CD4-positive, alpha-beta T cell treated with Interleukin-15 for 1 hour (primary cell): ENCODE results near the gene DGCR2.
A peak's percentile ranks its signal among the peaks of the same experiment; 100 is the strongest.
"Not testable (repeated sequence)": the region's sequence is repeated elsewhere in the genome, so short reads cannot be mapped to it uniquely, and the experiment has no call there.

Experiments
- DNase-seq: peaks from one replicate; pipeline ENCODE4 v3.0.0-alpha.2; 2020

Gene DGCR2

DNA sequence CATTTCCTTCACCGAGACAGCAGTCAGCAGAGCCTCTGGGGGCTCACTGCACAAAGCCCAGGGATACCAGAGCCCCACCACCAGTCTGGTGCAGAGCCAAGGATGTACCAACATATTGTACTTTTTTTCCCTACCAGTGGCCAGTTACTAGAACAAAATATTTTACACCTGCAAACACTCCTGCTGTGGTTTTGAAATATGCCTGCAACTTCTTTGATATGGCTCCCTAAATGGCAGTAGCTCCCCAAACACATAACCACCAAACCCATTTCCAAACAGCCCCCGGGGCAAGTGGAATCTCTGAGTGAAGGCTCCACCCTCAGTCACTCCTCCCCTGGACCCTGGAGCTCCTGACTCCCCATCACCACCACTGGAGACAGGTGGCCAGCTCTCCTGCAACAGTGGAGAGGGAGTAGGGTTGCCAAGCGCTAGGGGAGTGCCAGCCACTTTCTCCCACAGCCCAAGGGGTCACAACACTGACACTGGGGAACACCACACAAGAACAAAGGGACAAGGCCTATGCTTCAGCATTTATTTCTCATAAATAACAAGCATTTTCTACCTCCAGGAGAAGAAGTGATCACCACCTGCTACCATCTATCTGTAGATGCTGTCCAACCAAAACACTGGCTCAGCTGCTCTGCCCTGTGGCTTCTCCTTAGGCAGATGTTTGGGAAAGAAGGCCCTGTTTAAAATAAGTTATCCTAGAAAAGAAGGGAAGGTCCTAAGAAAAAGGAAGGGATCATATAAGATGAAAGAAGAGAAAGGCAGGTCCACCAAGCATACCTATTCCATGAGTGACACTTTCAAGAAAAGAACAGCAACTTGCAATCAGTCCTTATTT is 15.1 kb downstream of the DGCR2 start:
- DNase-seq = no peak

DNA sequence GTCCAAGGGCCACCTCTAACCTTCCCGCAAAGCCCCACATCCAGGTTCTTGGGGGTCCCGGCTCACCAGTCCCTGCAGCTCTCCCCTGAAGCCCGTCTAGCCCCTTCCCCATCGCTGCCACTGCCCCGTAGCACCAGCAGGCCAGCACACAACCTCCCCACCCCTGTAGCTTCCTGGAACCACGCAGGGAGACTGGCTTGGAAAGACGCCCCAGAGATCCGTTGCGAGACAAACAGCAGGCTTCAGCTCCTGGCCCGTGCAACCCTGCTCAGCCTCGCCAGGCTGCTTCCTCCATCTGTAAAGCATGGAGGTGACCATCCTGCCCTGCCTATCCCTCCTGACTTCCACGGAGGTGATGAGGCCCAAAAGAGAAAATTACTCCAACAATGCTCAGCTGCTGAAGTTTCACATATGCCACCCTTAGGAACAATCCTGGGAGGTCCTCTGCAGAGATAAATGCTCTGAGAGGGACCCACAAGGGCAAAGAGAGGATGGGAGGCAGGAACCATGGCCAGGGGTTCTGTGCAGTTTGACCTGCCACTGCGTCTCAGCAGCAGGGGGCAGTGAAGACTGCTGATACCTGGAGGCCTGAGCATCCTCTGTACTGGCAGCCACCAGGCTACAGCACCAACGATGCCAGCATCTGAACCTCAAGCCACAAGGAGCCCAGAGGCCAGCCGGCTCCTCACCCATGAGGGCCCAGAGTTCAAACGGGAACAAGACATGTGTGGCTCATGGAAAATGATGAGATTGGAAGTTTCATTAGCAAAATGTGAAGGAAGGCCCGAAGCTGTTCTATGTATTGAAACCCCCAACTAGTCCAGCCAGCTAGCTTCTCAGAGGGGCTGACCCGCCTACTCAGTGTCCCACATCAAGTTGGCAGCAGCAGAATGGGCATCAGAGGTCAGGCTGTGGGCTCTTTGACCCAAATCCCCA is 16.1 kb downstream of the DGCR2 start:
- DNase-seq = peak; percentile 62

DNA sequence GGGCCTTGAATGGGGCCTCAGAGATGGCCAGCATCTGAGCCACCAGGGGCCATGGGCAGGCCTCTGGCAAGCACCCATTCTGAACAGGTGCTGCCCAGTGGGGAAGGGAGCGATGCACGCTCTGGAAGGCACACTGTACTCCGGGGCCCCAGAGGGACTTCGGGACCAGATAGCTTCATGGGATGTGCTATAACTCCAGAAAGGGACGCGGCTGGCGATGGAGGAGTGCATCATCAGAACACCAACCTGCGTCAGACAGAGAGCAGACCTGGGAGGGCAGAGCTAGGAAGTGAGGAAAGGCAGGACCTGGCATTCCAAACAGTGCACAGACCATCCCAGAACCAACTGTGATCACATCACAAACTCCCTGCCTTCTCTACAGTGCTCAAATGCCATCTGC is 16.8 kb downstream of the DGCR2 start:
- DNase-seq = no peak

DNA sequence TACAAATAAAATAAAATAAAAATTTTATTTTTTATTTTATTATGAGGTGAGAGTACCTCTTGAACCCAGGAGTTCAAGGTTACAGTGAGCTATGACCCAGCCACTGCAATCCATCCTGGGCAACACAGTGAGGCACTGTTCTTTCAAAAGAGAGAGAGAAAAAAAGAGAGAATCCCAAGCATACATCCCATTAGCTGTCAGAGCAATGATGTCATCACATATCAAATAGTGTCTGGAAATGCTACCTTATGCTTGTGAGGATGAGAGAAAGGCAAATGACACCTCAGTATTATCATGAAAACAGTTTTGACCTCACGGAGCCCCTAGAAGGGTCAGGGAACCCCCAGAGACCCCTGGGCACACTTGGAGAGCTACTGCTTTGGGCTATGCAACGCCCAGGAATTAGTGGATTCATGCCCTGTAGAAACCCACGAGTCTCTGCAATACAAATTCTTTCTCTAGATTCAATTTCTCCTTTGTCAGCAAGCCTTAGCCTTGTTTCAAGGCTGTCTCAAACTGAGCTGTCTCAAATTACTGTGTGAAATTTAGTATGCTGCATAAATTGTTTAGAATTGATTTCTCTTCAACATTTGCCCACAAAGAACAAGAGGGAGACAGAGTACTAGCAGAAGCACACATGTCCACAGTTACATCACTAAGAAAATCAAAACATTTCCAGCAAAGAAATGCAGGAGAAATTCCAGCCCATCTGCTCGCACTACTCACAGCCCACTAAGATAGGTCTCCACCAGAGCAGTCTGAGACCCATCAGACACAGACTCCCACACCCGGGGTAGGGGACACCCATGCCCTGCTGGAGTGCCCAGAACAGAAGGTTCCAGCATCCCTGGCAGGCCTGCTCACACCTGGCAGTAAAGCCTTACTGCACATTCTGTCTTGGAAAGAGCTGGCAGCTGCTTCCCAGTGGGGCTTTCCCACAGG is 18.1 kb downstream of the DGCR2 start:
- no peak for DNase-seq

DNA sequence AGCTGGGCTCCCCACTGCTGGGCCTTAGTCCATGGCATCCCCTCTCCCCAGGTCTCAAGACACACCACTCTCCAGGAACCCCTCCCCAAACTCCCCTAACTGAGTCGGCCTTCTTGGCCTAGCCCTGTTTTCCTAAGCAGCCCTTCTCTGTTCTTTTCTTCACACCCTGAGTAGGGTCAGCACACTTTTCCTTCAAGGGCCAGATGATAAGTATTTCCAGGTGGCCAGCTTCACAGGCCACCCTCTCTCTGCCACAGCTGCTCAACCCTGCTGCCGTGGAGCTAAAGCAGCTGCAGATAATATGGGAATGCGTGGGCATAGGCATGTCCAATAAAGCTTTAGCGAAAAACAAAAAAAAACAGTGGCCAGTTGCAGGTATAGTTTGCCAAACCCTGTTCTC is 24.1 kb downstream of the DGCR2 start:
- DNase-seq = no peak

DNA sequence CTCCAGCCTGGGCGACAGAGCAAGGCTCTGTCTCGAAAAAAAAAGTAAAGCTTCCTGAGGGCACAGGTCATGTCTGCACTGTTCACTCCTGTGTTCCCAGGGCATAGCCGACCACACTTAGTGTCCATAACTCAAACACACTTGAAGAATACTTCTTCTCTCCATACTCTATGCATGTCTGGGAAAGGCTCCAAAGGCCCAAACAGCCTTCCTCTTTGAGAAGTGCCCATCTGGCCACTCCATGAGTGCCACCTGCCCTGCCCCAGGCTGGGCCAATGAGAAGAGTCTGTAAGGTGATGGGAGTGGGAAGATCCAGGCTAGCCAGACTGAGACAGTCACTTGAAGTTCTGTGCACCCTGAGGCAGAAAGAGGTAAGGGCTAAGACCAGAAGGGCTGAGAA is 24.7 kb downstream of the DGCR2 start:
- DNase-seq = no peak

DNA sequence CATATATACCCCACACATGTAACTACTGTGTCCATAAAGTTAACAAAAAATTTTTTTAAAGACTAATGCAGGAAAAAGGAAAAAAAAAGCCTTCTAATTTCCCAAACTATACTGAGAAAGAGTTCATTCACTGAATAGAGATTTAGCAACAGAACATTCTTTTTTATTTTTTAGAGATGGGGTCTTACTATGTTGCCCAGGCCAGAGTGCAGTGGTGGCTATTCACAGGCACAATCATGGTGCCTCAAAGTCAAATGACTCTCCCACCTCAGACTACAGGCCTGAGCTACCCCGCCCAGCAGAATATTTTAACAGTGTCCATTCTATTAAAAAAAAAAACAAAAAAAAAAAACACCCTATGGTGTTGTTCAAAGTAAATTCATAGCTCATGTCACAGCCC is 25.7 kb downstream of the DGCR2 start:
- DNase-seq = no peak

DNA sequence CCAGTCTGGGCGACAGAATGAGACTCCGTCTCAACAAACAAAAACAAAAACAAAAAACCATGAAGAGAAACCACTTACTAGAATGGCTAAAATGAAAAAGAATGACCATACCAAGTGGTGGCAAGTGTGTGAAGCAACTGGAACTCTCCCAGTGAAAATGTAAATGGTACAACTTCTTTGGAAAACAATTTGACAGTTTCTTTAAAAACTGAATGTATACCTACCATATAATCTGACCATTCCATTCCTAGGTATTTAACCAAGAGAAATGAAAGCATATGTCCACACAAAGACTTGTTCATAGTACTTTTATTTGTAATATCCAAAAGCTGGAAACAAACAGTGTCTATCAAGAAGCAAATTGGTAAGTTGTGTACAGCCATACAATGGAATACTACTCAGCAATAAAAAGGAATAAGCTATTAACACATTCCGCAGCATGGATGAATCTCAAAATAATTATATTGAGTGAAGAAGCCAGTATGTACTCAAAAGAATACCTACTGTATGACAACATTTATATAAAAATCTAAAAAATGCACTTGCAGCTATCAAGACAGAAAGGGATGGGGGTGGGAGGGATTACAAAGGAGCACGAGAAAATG is 27.7 kb downstream of the DGCR2 start:
- no peak for DNase-seq

DNA sequence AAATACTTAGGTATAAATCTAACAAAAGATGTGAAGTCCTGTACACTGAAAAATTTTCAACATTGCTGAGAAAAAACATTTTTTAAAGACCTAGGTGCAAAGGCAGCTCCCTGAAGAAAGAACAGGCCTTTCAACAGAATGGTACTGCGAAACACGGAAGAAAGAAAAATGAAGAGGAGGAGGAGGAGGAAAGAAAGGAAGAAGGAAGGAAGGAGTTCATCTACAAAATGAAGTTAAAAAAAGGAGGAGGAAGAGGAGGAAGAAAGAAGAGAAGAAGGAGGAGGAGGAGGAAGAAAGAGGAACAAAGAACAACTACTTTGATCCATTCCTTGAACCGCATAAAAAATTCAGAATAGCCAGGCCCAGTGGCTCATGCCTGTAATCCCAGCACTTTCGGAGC is 29.5 kb downstream of the DGCR2 start:
- no peak for DNase-seq

DNA sequence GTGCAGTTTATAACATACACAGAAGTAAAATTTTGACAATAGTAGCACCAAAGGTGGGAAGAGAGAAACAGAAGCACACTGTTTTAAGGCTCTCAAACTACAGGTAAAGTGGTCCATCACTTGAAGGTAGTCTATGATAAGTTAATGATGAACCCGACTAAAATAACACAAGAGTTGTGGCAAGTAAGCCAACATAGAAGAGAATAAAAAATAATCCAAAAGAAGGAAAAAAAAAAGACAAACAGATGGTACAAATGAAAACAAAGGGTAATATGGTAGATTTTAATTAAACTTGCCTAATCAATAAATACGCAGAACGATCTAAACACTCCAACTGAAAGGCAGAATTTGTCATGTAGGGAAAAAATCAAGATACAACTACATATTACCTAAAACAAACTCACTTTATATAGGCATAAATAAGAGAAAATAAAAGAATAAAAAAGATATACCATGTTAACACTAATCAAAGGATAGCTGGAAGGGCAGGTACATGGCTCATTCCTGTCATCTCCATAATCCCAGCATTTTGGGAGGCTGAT is 31.6 kb downstream of the DGCR2 start:
- no peak for DNase-seq

DNA sequence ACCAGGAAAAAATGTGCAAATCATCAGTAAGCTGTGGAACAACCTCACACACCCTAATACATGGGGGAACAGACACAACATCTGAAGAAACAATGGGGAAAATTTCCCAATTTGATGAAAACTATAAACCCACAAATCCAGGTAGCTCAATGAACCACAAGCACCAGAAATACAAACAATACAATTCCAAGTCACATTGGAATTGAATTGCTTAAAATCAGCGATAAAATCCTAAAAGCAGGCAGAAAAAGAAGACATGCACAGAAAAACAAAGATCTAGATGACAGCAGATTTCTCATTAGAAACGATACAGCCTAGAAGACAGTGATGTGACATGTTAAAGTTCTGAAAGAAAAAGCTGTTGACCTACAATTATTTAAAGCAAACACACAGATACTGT is 32.0 kb downstream of the DGCR2 start:
- no peak for DNase-seq

DNA sequence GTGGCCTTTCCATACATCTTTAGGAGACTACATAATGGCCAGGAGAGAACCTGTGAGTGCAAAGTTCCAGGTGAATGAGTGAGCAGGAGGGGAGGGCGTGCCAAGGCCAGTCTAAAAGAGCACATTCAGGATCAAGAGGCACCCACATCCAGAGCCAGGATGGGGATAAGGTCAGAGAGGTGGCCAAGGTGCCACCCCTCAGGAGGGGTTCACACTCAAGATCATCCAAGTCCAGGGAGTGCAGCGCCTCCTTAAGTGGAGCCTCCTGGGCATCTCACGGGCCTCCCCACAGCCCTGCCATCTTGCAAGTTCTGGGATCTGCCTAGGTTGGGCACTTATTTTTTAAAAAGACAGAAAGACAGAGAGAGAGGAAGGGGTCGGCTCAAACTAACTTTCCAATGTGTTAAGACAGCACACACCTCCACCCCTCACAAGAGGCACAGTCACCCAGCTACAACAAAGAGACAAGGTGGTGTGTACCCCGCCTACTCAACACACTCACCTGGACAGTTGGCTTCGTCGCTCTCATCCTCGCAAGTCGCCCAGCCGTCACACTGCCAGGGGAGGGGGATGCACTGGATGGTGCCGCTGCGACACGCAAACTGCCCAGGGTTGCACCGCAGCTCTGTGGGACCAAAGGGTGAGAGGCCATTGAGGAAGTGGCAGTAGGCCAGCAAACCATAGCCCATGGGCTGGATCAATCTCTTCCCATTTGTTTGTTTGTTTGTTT is 33.2 kb downstream of the DGCR2 start:
- DNase-seq = no peak

DNA sequence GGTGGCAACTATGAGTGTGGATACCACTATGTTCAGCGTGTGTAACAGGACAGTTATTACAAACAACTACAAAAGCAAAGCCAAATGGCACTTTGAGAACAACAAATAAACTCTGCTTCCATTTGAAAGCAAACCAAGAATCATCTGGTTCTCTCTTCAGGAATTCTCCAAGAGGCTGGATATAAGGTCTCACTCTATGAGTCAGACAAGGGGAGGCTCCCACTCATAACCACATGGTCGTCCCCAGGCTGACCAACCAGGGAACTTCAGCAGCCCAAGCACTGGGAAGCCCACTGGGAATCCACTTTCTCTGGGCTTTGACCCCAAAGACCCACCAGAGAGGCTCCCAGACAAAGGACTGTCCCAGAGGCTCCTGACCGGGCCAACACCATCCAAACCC is 35.3 kb downstream of the DGCR2 start:
- no peak for DNase-seq

DNA sequence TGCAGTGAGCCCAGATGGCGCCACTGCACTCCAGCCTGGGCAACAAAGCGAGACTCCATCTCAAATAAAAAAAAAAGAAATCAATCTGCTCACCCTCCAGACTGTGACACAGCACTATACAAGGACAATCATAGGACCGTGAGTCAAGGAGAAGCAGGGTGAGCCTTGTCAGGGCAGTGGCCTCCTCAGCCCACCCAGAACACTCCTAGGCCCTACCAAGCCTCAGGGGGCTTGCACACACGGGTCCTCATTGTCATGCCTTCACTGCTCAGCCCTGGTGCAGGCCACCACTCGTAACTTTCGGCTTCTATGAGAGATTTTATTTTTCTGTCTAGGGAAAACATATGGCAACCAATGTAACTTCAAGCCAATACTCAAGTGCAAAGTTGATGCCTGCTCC is 35.8 kb downstream of the DGCR2 start:
- DNase-seq = no peak

DNA sequence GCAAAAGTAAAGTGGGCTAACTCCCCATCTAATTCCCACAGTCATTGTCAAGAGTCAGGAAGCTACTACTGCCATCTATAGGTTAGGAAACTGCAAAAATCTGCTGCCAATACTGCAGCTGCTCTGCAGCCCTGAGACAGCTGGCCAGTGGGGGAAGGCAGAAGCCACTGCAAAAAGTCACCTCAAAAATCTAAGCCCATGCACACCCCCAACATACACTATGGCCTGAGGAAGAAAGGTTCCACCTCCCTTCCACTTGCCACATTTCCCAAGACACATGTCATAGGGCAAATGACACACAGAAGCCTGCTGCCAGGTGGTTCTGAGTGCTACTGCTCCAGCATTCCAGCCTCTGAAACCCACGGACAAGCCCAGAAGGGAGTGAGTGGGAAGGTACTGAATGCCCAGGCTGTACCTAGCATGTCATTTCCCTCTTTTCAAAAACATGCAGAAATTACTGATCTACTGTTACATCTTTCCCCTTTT is 36.9 kb downstream of the DGCR2 start:
- no peak for DNase-seq

DNA sequence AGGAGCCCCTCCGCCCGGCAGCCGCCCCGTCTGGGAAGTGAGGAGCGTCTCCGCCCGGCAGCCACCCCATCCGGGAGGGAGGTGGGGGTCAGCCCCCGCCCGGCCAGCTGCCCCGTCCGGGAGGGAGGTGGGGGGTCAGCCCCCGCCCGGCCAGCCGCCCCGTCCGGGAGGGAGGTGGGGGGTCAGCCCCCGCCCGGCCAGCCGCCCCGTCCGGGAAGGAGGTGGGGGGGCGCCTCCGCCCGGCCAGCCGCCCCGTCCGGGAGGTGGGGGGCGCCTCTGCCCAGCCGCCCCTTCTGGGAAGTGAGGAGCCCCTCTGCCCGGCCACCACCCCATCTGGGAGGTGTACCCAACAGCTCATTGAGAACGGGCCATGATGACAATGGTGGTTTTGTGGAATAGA is 37.6 kb downstream of the DGCR2 start:
- not testable (repeated sequence) for DNase-seq

DNA sequence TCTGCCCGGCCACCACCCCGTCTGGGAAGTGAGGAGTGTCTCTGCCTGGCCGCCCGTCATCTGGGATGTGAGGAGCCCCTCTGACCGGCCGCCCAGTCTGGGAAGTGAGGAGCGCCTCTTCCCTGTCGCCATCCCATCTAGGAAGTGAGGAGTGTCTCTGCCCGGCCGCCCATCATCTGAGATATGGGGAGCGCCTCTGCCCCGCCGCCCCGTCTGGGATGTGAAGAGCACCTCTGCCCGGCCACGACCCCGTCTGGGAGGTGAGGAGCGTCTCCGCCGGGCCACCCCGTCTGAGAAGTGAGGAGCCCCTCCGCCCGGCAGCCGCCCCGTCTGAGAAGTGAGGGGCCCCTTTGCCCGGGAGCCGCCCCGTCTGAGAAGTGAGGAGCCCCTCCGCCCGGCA is 38.1 kb downstream of the DGCR2 start:
- DNase-seq = not testable (repeated sequence)

DNA sequence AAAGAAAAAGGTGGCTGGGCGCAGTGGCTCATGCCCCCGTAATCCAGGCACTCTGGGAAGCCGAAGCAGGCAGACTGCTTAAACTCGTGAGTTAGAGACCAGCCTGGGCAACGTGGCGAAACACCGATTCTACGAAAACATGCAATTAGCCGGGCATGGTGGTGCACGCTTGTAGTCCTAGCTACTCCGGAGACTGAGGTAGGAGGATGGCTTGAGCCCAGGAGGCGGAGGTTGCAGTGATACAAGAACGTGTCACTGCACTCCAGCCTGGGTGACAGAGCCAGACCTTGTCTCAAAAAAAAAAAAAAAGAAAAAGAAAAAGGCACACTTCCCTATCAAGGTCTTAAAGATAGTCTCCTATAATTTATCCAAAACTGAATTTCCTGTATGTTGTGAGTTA is 39.4 kb downstream of the DGCR2 start:
- no peak for DNase-seq

DNA sequence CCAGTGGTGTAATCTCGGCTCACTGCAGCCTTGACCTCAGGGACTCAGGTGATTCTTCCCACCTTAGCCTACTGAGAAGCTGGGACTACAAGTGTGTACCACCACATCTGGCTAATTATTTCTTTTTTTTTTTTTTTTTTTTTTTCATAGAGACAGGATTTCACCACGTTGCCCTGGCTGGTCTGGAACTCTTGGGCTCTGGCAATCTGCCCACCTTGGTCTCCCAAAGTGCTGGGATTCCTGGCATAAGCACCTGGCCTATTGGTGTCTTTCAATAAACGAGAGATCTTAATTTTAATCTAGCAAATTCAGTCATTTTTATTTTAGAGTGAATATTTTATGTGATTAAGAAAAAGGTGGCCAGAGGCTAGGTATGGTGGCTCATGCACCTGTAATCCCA is 40.1 kb downstream of the DGCR2 start:
- DNase-seq = no peak

DNA sequence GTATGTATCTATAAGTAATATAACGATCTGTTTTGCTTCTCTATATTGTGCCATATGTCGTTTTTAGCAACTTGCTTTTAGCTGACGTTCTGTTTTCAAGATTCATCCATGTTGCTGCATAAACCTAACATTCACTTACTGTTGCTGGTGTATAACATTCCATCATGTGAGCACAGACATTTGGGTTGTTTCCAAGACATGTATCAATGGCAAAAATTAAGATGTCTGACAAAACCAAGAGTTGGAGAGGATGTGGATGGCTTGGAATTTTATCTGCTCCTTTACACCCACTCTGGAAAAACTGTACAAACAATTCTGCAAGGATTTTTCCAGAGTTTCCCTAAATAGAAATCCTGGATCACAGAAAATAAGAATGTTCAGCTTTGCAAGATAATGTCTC is 40.9 kb downstream of the DGCR2 start:
- no peak for DNase-seq

DNA sequence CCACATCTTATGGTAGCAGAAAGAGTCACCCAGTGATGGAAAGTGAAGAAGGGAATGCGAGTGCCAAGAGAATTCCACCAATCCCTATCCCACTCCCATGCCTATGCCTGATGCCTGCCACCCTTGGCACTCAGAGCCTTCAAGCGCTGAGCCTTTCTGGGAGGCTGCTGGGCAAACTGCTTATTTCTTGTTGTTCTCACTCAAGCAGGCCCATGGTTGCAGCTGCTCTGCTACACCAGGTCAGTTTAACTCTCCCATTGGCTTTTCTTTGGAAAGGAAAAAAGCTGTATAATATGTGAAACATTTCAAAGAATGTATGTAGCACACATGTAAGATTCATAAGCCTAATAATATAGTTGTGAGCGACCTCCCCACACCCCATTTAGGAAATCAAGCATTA is 41.4 kb downstream of the DGCR2 start:
- no peak for DNase-seq
